H9 (cell line): Measurements from ENCODE around the gene ANKRD13B. TPM values are rescaled to one million over a fixed set of nuclear protein-coding genes. Genes with fewer than 3 reads are reported as not detected.

Experiments used
- DNase-seq: peaks from one replicate; pipeline ENCODE4 v3.0.0-alpha.2; 2017
- H2AFZ ChIP-seq: one replicate; pipeline ENCODE4 v1.6.1; 2013; ENCODE audit warnings: mild to moderate bottlenecking, low read length, control low read depth, moderate library complexity
- H2AK5ac ChIP-seq: 2 replicates; pipeline ENCODE4 v1.6.1; 2013; ENCODE audit warnings: low read length, control low read depth, mixed read lengths; ENCODE audit not compliant: insufficient read length
- H2BK120ac ChIP-seq: one replicate; pipeline ENCODE4 v1.6.1; 2013; ENCODE audit warnings: low read depth, mild to moderate bottlenecking, low read length, control low read depth, inconsistent platforms; ENCODE audit not compliant: poor library complexity, severe bottlenecking
- H2BK12ac ChIP-seq: 2 replicates; pipeline ENCODE4 v1.6.1; 2013; ENCODE audit warnings: low read length, control low read depth, mixed read lengths, low read depth; ENCODE audit not compliant: insufficient read length
- H2BK15ac ChIP-seq: 2 replicates; pipeline ENCODE4 v1.6.1; 2013; ENCODE audit warnings: low read depth, low read length, control low read depth
- H2BK20ac ChIP-seq: one replicate; pipeline ENCODE4 v1.6.1; 2013; ENCODE audit warnings: low read depth, mild to moderate bottlenecking, low read length, control low read depth, inconsistent platforms; ENCODE audit not compliant: poor library complexity, severe bottlenecking
- H2BK5ac ChIP-seq: 2 replicates; pipeline ENCODE4 v1.6.1; 2013; ENCODE audit warnings: low read length, control low read depth, mixed read lengths; ENCODE audit not compliant: insufficient read length
- H3K14ac ChIP-seq: 2 replicates; pipeline ENCODE4 v1.6.1; 2013; ENCODE audit warnings: low read length, control low read depth; ENCODE audit not compliant: insufficient read depth
- H3K18ac ChIP-seq: 2 replicates; pipeline ENCODE4 v1.6.1; 2013; ENCODE audit warnings: low read depth, mild to moderate bottlenecking, mixed read lengths, low read length, control low read depth; ENCODE audit not compliant: insufficient read length
- H3K23ac ChIP-seq: 2 replicates; pipeline ENCODE4 v1.6.1; 2013; ENCODE audit warnings: low read length, control low read depth, mixed read lengths, low read depth; ENCODE audit not compliant: insufficient read length
- H3K23me2 ChIP-seq: 2 replicates; pipeline ENCODE4 v1.6.1; 2013; ENCODE audit warnings: low read depth, mild to moderate bottlenecking, mixed read lengths, low read length, control low read depth; ENCODE audit not compliant: insufficient read length, poor library complexity, severe bottlenecking
- H3K27ac ChIP-seq: 2 replicates; pipeline ENCODE4 v1.5.1; 2013; ENCODE audit warnings: low read length, control low read depth, mixed read lengths, low read depth; ENCODE audit not compliant: insufficient read length
- H3K27me3 ChIP-seq: 2 replicates; pipeline ENCODE4 v1.6.1; 2013; ENCODE audit warnings: low read length, control low read depth, inconsistent platforms; ENCODE audit not compliant: insufficient read depth
- H3K4ac ChIP-seq: 2 replicates; pipeline ENCODE4 v1.6.1; 2013; ENCODE audit warnings: low read depth, mild to moderate bottlenecking, control low read depth, inconsistent platforms, low read length, moderate library complexity
- H3K4me1 ChIP-seq: 2 replicates; pipeline ENCODE4 v1.6.1; 2013; ENCODE audit warnings: low read length, control low read depth, inconsistent platforms; ENCODE audit not compliant: insufficient read depth
- H3K4me2 ChIP-seq: 2 replicates; pipeline ENCODE4 v1.6.1; 2013; ENCODE audit warnings: low read length, control low read depth, mixed read lengths; ENCODE audit not compliant: insufficient read length, insufficient read depth
- H3K56ac ChIP-seq: 2 replicates; pipeline ENCODE4 v1.6.1; 2013; ENCODE audit warnings: low read depth, mild to moderate bottlenecking, mixed read lengths, low read length, control low read depth; ENCODE audit not compliant: insufficient read length
- H3K79me1 ChIP-seq: 2 replicates; pipeline ENCODE4 v1.6.1; 2013; ENCODE audit warnings: low read depth, mild to moderate bottlenecking, moderate library complexity, low read length, control low read depth, inconsistent platforms; ENCODE audit not compliant: insufficient read depth, poor library complexity, severe bottlenecking
- H3K79me2 ChIP-seq: 2 replicates; pipeline ENCODE4 v1.6.1; 2013; ENCODE audit warnings: low read length, control low read depth, inconsistent platforms; ENCODE audit not compliant: insufficient read depth
- H3K9ac ChIP-seq: 2 replicates; pipeline ENCODE4 v1.6.1; 2013; ENCODE audit warnings: low read length, control low read depth, mixed read lengths; ENCODE audit not compliant: insufficient read length; ENCODE audit errors: extremely low read depth
- H3K9me3 ChIP-seq: one replicate; pipeline ENCODE4 v1.6.1; 2013; ENCODE audit warnings: low read depth, low read length, inconsistent platforms; ENCODE audit not compliant: control insufficient read depth
- H3T11ph ChIP-seq: one replicate; pipeline ENCODE4 v1.6.1; 2013; ENCODE audit warnings: mild to moderate bottlenecking, low read length, control low read depth, inconsistent platforms
- H4K20me1 ChIP-seq: one replicate; pipeline ENCODE4 v1.6.1; 2013; ENCODE audit not compliant: control insufficient read depth, insufficient read length, insufficient read depth
- H4K5ac ChIP-seq: 2 replicates; pipeline ENCODE4 v1.6.1; 2013; ENCODE audit warnings: low read depth, mild to moderate bottlenecking, mixed read lengths, low read length, control low read depth; ENCODE audit not compliant: insufficient read length
- H4K8ac ChIP-seq: replicated peaks from 2 replicates; pipeline ENCODE4 v1.6.1; 2013; ENCODE audit warnings: low read length, control low read depth, mixed read lengths, low read depth; ENCODE audit not compliant: insufficient read length
- H4K91ac ChIP-seq: 2 replicates; pipeline ENCODE4 v1.6.1; 2013; ENCODE audit warnings: low read depth, mild to moderate bottlenecking, moderate library complexity, mixed read lengths, low read length, control low read depth; ENCODE audit not compliant: insufficient read length
- H3K27ac Mint-ChIP-seq, 3 experiments: 2 replicates in 2 of 3; 3 replicates in 1 of 3; pipeline ENCODE4 v1.8.0; 2020 to 2021; ENCODE audit warnings: mixed read lengths in 3 of 3, mild to moderate bottlenecking in 1 of 3, moderate library complexity in 1 of 3
- H3K27me3 Mint-ChIP-seq: 2 replicates; pipeline ENCODE4 v1.8.0; 2021; ENCODE audit warnings: low read depth, mild to moderate bottlenecking, moderate library complexity, mixed read lengths
- H3K36me3 Mint-ChIP-seq, 3 experiments: 2 replicates in 2 of 3; 3 replicates in 1 of 3; pipeline ENCODE4 v1.8.0; 2020 to 2021; ENCODE audit warnings: low read depth in 3 of 3, mixed read lengths in 3 of 3; ENCODE audit not compliant: insufficient read depth in 1 of 3
- H3K4me1 Mint-ChIP-seq, 2 experiments: 2 replicates each; pipeline ENCODE4 v1.8.0; 2020; ENCODE audit warnings: mixed read lengths in 2 of 2
- H3K4me3 Mint-ChIP-seq, 2 experiments: 2 replicates in 1 of 2; 3 replicates in 1 of 2; pipeline ENCODE4 v1.8.0; 2020 to 2021; ENCODE audit warnings: mild to moderate bottlenecking in 2 of 2, mixed read lengths in 2 of 2, moderate library complexity in 1 of 2
- H3K9me3 Mint-ChIP-seq, 2 experiments: 2 replicates in 1 of 2; 3 replicates in 1 of 2; pipeline ENCODE4 v1.8.0; 2020; ENCODE audit warnings: mild to moderate bottlenecking in 2 of 2, mixed read lengths in 2 of 2, moderate library complexity in 1 of 2
- CTCF ChIP-seq: fragments of 200-600 bp; sonication (generic); conservative IDR thresholded peaks from 3 replicates; pipeline ENCODE4 v1.8.0; 2021; ENCODE audit warnings: antibody characterized with exemption, mild to moderate bottlenecking
- WGBS: extraction: QIAGEN DNeasy Blood & Tissue Kit; methylation state at CpG from one replicate; pipeline ENCODE4 v1.1.7; 2013; ENCODE audit warnings: missing lambda C conversion rate, low lambda C conversion rate, mixed read lengths; ENCODE audit not compliant: insufficient read length; ENCODE audit errors: extremely low coverage; 5-methylcytosine and 5-hydroxymethylcytosine counted together
- total RNA-seq: library from RNA; stranded (reverse); gene quantifications from 2 replicates; pipeline ENCODE4 v1.2.1, GENCODE V29; 2021

The ANKRD13B gene
- total RNA-seq, 1 experiment from 2014 or later = 24.2 TPM

- Histone ChIP-seq H3K27me3 (peaks cover 11% of the 10 kb centered on the region), H3K27ac (no peak overlapping the region), H2AFZ (no peak overlapping the region), H4K8ac (no peak overlapping the region), H2BK20ac (no peak overlapping the region), H3K23me2 (peaks cover 9% of the 10 kb centered on the region), H2BK15ac (no peak overlapping the region), H3K9me3 (no peaks in the 10 kb centered on the region), H2AK5ac (no peak overlapping the region), H3T11ph (no peak overlapping the region), H3K4me2 (peak overlapping the region; percentile 26), H3K18ac (no peak overlapping the region), H2BK120ac (no peak overlapping the region), H3K23ac (no peak overlapping the region), H3K79me2 (no peaks in the 10 kb centered on the region), H3K14ac (no peak overlapping the region), H3K4ac (no peak overlapping the region), H4K5ac (no peak overlapping the region), H3K56ac (no peak overlapping the region), H2BK5ac (no peak overlapping the region), H3K4me1 (peaks cover 3% of the 10 kb centered on the region; the same call in 1 of the 2 replicates), H3K79me1 (no peaks in the 10 kb centered on the region), H4K91ac (no peak overlapping the region), H4K20me1 (no peaks in the 10 kb centered on the region), H3K9ac (no peak overlapping the region), H2BK12ac (no peak overlapping the region)
- H3K9me3 Mint-ChIP-seq = no peaks in the 10 kb centered on the region
- peaks cover 24 to 53% of the 10 kb centered on the region in 2 experiments for H3K4me1 Mint-ChIP-seq
- TF ChIP-seq CTCF = no peak
- WGBS = no CpG with 5 or more reads among the region's 15 CpGs
- no peak for DNase-seq
- peaks cover 68% of the 10 kb centered on the region for H3K27me3 Mint-ChIP-seq
- H3K36me3 Mint-ChIP-seq = peaks cover 2 to 10% (median 8%) of the 10 kb centered on the region in 3 experiments; a peak in 3 of 7 replicates
- H3K27ac Mint-ChIP-seq = no peak overlapping the region
- H3K4me3 Mint-ChIP-seq = peak overlapping the region in 1 of 2 experiments; percentile 69; a peak in 3 of 5 replicates
These were observed 22.1 kb downstream of the ANKRD13B start for GRCh38 chr17:29615048-29615385.
